Limb (tissue), 2 donors: ENCODE measurements around the gene ZDHHC7.
"Not testable (repeated sequence)": the region's sequence is repeated elsewhere in the genome, so short reads cannot be mapped to it uniquely, and the experiment has no call there.

Experiments used
- DNase-seq, 2 donors: peaks; one replicate each; pipeline ENCODE4 v3.0.0-alpha.2; 2016; ENCODE audit errors: extremely low spot score in 2 of 2

ZDHHC7 gene, protein sequence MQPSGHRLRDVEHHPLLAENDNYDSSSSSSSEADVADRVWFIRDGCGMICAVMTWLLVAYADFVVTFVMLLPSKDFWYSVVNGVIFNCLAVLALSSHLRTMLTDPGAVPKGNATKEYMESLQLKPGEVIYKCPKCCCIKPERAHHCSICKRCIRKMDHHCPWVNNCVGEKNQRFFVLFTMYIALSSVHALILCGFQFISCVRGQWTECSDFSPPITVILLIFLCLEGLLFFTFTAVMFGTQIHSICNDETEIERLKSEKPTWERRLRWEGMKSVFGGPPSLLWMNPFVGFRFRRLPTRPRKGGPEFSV

GRCh38 chr16:85010931-85011845 is at the start of gene ZDHHC7:
Gene ZDHHC7, minus strand, starts transcription at chr16:85011535. Its CDS starts 20,917 bp downstream, at chr16:84990618.
- peak; percentile 92 for DNase-seq

DNA sequence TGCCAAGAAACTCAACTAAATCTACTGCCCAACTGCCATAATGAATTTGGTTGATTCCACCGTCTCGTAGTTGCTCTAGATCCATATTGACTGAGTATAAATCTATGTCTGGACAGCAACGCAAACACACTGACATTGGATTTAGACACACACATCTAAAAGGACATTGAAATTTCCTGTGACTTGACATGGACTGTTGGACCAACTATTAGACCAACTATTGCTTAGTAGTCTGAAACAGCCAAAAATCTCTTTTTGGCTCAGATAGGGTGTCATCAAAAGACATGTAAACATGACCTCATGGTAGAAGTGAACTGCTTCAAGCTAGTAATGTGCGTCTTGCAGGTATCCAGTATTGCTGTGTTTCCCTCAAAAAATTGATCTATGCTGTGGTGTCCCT is 47.6 kb upstream of the ZDHHC7 start:
- no peak for DNase-seq

DNA sequence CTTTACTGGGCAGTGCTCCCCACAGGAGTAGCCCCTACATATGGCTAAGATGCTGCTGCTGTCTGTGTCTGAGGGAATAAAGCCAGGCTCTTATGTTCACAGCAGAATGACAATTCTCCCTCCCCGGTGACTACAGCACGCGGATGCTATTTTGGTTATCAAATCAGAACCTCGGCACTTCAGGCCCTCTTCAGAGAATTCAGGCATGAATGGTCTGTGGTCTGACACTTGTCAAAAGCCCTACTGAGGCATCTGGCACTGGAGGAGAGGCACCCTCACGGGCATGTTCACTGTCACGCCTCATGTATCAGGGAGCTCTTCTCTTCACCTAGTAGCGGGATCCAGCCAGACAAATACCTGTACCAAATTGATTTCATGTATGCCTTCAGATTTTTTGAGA is 46.6 kb upstream of the ZDHHC7 start:
- DNase-seq: no peak

GRCh38 chr16:85057212-85057889 is 46.0 kb upstream of the ZDHHC7 start:
- no peak for DNase-seq

DNA sequence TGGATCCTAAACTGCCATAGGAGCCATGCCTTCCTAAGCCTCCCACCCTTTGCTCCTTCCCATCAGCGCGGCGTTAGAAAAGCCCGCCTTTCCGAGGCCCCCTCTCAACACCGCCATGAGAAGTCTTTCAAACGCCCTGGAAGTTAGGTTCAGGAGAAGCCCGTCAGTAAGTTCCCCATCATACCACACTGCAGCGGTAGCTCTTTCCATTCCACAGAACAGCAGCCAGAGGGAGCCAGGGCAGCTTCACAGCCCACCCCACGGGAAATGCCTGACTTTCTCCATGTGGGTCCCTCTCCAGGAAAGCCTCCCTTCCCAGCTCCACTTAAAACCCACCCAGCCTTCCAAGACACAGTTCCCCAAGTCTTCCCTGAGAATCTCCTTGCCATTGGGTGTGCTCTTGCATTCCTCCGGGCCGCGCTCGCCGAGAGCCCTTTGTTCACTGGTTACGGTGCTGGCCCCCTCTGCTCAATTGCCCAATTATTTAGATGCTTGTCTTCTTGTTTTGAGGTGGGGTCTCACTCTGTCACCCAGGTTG is 44.9 kb upstream of the ZDHHC7 start:
- DNase-seq: no peak

DNA sequence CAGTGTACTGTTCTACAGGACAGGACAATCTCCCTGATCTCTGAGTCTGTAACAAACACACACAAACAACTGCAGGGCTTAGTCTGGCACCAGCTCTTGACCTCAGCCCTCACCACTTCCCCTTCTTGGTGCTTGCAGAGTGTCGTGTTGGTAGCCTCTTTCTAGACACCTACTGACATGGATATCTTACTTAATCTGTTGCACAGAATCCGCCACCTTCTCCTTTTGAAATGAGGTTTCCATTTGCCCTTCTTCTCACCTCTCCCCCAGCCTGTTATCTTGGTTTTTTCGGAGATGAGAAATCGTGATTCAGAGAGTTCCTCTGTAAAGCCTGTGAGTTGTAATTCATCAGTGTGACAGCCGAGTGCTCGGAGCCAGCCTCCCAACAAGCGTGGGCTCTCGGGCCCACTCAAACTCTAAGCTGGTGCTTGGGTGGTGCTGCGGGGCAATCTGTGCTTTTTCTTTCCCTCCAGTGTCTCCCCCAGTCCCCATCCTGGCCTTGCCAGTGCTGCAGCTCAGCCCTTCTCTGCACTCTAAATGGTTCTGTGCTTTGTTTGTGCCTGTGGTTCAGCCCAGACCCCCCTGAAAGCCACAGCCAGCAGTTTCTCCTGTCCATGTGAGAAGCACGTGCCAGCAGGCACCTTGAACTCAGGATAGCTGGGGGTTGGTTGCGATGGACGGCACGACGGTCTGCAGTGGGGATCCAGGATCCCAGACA is 44.3 kb upstream of the ZDHHC7 start:
- DNase-seq: no peak

DNA sequence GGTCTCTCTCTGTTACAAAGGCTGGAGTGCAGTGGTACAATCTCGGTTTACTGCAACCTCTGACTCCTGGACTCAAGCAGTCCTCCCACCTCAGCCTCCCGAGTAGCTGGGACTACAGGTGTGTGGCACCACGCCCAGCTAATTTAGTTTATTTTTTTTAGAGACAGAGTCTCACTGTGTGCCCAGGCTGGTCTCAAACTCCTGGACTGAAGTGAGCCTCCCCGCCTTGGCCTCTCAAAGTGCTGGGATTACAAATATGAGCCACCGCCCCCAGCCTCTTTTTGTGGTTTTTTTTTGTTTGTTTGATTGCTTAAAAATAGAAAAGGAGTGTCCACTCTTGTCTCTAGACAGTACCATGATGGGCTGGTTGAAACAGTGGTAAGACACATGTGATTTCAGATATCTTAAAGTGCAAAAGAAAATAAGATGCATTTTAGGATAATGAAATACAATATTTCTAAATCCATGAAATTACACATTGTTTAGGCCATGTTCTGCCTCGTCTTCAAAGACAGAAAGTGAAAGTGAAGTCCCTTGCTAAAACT is 43.7 kb upstream of the ZDHHC7 start:
- DNase-seq: no peak

DNA sequence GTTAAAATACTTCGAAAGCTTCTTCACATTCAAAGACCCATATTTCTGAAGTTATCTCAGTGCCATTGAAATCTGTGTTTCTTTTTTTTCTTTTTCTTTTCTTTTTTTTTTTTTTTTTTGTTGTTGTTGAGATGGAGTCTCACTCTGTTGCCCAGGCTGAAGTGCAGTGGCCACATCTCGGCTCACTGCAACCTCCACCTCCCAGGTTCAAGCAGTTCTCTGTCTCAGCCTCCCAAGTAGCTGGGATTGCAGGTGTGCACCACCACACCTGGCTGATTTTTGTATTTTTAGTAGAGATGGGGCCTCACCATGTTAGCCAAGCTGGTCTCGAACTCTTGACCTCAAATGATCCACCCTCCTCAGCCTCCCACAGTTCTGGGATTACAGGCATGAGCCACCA is 43.0 kb upstream of the ZDHHC7 start:
- not testable (repeated sequence) for DNase-seq

GRCh38 chr16:85052536-85052935 is 41.2 kb upstream of the ZDHHC7 start:
- DNase-seq: no peak

DNA sequence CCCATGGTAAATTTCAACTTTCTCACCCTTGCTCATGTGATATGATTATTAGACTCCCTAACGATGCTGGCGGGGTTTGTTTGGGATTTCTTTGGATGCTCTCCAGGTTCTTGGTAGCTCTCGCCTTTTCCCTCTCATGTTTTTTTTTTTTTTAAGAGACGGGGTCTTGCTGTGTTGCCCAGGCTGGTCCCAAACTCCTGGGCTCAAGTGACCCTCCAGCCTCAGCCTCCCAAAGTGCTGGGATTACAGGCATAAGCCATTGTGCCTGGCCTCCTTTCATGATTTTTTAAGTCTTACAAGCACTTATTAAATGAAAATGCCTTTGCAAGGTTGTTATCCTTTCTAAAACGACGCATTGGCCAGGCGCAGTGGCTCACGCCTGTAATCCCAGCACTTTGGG is 40.3 kb upstream of the ZDHHC7 start:
- no peak for DNase-seq

DNA sequence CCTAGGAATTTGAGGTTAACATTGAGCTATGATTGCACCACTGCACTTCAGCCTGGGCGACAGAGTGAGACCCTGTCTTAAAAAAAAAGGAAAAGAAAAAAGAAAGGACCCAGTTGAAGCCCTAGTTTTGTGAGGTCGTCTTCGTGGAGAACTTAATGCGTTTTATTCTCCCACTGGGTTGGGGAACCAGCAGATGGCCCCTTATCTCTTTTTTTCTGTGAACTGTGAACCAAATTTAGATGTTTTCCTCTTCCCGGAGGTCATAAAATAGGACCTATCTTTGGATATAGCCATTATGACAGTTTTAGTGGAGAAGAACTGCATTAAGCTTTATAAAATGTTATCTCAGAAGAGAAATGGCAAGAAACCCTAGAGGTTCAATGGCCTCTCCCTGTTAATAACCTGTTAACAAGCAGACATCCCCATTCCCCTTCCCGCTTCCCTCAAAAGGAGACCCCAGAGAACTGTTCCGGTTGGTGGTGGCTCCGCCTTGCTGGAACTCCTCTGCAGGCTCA is 39.8 kb upstream of the ZDHHC7 start:
- DNase-seq: no peak

DNA sequence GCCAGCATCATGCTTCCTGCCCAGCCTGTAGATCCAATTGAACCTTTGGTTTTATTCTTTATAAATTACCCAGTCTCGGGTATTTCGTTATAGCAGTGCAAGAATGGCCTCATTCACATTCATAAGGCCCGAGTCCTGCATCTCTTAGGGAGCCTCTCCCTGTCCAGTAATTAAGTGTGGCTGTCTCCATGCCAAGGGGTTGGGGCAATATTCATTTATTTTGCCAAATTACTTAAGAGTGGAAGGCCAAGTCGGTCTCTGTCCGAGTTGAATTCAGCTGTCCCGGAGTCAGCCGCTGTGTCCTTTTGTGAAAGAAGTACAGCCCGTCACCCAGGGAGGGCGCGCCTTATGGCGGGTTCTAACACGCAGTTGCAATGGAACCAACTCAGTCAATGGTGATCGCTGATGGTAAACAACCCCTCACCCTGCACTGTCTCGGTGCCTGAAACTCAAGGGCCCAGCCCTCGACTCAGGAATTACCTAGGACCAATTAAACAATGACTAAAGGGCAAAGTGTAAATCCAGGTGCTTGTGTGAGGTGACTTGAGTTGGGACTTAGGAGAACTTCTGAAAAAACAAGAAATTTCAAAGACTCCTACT is 38.5 kb upstream of the ZDHHC7 start:
- no peak for DNase-seq

DNA sequence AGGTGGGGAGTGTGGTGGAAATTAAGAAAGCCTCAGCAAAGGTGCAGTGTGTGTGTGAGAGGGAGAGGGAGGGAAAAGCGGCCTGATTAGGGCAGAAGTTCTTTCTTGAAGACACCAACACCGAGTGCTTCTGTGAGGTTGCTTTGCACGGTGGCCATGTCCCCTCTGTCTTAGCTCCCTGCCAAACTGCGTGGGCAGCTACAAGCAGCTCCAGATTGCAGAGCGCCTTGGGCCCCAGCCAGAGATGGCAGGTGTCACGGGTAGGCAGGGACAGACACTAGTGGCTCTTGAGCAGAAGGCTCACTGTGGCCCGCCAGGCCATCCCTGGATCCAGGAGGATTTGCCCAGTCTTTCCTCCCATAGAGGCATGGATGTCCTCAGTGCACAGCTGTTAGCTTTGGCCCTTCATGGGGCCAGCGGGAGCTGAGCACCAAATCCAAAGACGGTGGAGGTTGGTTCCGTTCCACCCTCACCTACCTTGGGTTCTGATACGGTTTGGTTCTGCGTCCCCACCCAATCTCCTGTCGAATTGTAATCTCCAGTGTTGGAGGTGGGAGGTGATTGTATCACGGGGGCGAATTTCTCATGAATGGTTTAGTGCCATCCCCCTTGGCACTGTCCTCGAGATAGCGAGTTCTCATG is 37.7 kb upstream of the ZDHHC7 start:
- DNase-seq: no peak

DNA sequence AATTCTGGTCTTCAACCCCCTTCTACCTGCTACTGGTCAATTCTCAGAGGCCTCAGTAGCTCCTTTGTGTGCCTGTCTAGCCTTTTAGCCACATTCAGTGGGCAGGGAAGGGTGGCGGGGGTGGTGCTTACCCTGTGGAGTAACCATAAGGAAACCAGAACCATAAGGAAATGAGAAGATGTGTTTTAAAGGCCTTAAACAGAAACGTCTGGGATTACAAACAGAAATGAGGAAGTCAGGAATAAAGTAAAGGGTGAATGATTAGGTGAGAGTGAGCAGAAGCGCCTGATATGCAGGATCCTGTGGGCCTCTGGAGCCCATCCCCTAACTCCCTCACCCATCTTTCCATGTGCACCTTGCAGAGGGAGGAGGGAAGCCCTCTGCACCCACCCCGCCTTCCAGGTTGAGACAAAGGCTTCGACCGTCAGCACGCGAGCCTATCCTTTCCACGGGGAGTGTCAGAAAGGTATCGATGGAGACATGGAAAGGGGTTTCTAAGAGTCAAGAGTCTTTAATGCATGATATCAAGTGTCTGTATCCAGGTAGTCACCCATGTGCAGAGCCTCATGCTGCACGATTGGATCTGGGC is 36.6 kb upstream of the ZDHHC7 start:
- DNase-seq: no peak

DNA sequence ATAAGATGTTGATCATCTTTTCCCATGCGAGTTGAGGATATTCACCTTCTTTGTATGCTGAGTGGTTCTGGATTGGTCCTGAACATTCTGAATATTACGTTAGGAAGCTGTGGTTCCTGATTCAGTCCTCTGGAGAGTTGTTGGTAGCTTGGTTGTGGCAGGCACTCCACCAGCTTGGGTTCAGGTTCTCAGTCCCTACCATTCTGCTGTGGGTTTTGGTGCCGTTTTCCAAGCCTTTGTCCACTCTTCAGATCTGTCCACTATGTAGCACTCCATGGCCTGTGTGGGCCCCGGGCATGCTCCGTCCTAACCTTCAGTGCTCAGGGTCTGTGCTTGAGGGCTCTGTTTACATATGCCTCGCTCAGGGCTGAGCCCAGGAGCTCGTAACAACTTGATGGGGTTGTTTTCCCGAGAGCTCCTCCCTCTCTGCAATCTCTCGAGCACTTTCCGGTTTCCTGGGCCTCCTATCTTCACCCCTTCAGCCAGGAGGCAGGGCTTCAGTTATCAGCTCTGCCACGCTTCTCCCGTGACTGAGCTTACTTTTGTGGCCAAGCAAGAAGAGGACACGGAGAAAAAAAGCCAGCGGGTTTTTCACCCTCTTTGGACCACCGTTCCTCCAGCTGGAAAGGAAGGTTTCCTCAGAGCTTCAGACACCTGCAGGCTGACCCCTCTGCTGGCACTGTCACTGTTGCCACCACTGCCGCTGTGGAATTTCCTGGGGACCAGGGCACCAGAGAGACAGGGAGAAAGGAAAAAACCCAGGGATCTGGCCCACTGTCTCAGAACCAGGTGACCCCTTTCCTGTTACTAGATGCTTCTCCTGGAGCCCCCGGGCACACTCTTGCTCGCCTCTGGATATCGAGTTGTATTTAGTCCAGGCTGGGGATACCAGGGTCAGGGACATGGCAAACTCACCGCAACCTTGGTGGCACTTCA is 35.9 kb upstream of the ZDHHC7 start:
- no peak for DNase-seq

DNA sequence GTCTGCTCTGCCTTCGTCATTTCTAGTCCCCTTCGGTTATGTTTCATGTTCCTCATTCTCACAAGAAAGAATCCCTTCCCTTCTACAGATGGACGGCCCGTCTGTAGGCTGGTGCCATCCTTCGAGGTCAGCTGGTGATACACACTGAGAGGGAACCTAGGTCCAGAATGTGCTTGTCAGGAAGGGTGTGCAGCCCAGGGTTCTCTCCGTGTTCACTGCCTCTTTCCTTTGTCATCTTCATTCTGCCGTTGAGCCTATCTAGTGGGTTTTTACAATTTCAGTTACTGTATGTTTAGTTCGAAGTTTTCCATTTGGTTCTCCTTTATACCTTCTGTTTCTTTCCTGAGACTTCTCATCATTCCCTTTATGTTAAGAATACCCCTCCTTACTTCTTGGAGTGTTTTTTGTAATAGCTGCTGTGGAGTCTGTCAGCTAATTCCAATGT is 35.2 kb upstream of the ZDHHC7 start:
- DNase-seq: no peak

DNA sequence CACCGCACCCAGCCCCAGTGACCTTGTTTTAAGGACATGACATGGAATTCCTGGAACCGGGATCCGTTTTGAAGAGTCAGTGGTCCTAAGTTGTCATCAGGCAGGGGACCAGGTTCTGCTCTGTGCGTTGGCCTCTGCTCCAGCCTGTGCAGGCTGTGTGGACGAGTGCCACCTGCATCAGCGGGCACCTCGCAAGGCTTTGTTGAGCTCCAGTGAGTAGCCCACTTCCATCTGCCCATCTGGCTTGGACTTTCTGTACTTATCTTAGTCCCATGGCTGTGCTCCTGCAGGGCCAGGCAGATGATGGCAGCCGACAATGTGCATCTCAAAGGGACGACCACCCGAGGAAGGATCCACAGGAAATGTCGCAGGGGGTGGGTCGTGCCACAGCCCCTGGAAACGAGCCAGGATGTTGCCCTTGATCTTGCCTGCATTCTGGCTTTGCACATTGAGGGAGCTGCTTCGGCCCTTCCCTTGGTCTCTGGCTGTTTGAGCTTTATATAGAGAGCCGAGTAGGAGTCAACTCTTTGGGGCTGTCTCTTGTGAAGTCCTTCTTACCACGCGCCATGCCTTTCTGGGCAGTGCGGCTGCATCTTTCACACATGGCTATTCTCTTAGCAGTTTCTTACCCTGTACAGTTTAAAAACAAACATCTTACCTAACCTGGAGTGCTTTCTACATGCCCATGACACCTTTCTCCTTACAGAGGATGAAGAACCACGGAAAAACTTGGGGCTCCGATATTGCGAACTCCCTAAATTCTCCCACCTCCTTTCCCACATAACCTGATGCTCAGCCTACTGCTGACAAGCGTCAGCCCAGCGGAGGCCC is 34.5 kb upstream of the ZDHHC7 start:
- no peak for DNase-seq
